GM23248 (cell line): ENCODE results near the gene CCDC197. TPM values are rescaled to one million over a fixed set of nuclear protein-coding genes. Genes with fewer than 3 reads are reported as not detected.

Source experiments
- DNase-seq: peaks from one replicate; pipeline ENCODE4 v3.0.0-alpha.2; 2015
- H2AFZ ChIP-seq: fragments of 200-600 bp; sonication (generic); 2 replicates; pipeline ENCODE4 v1.6.1; 2016; ENCODE audit warnings: antibody characterized with exemption
- H3F3A ChIP-seq: fragments of 200-600 bp; sonication (generic); 2 replicates; pipeline ENCODE4 v1.6.1; 2016; ENCODE audit warnings: mild to moderate bottlenecking, antibody characterized with exemption, mixed run types; ENCODE audit not compliant: insufficient read depth
- H3K27ac ChIP-seq: fragments of 200-600 bp; sonication (generic); 2 replicates; pipeline ENCODE4 v1.5.1; 2016; ENCODE audit warnings: mild to moderate bottlenecking
- H3K27me3 ChIP-seq: fragments of 200-600 bp; sonication (generic); replicated peaks from 2 replicates; pipeline ENCODE4 v1.6.1; 2016; ENCODE audit warnings: mild to moderate bottlenecking; ENCODE audit not compliant: insufficient read depth
- H3K36me3 ChIP-seq: fragments of 200-600 bp; sonication (generic); 2 replicates; pipeline ENCODE4 v1.6.1; 2016; ENCODE audit warnings: low read depth, mild to moderate bottlenecking
- H3K4me1 ChIP-seq: fragments of 200-600 bp; sonication (generic); 2 replicates; pipeline ENCODE4 v1.6.1; 2016; ENCODE audit warnings: mild to moderate bottlenecking; ENCODE audit not compliant: insufficient read depth
- H3K4me2 ChIP-seq: fragments of 200-600 bp; sonication (generic); one replicate; pipeline ENCODE4 v1.6.1; 2016; ENCODE audit warnings: mild to moderate bottlenecking; ENCODE audit not compliant: unreplicated experiment
- H3K4me3 ChIP-seq: fragments of 200-600 bp; sonication (generic); 2 replicates; pipeline ENCODE4 v1.5.1; 2016; ENCODE audit warnings: mild to moderate bottlenecking
- H3K79me2 ChIP-seq: fragments of 200-600 bp; sonication (generic); 2 replicates; pipeline ENCODE4 v1.6.1; 2016; ENCODE audit warnings: mild to moderate bottlenecking; ENCODE audit not compliant: insufficient read depth
- H3K9ac ChIP-seq: fragments of 200-600 bp; sonication (generic); 2 replicates; pipeline ENCODE4 v1.6.1; 2016; ENCODE audit warnings: mild to moderate bottlenecking
- H3K9me2 ChIP-seq: fragments of 200-600 bp; sonication (generic); 2 replicates; pipeline ENCODE4 v1.6.1; 2016; ENCODE audit warnings: mixed run types, mild to moderate bottlenecking, moderate library complexity; ENCODE audit not compliant: insufficient read depth
- H3K9me3 ChIP-seq: fragments of 200-600 bp; sonication (generic); one replicate; pipeline ENCODE4 v1.6.1; 2017; ENCODE audit warnings: low read depth
- H4K20me1 ChIP-seq: fragments of 200-600 bp; sonication (generic); 2 replicates; pipeline ENCODE4 v1.6.0; 2016; ENCODE audit not compliant: insufficient read depth
- EZH2 ChIP-seq: fragments of 200-600 bp; sonication (generic); IDR thresholded peaks from 2 replicates; pipeline ENCODE4 v1.6.1; 2018; ENCODE audit warnings: antibody characterized with exemption, mild to moderate bottlenecking; ENCODE audit not compliant: insufficient read depth, poor library complexity, severe bottlenecking
- EZH2phosphoT487 ChIP-seq: fragments of 200-600 bp; sonication (generic); IDR thresholded peaks from 2 replicates; pipeline ENCODE4 v1.6.1; 2018; ENCODE audit warnings: antibody characterized with exemption, moderate library complexity, mild to moderate bottlenecking, low read depth; ENCODE audit not compliant: insufficient read depth
- WGBS, 2 experiments: methylation state at CpG; one replicate each; pipeline ENCODE4 v1.1.6; 2015 to 2017; ENCODE audit warnings: low lambda C conversion rate in 2 of 2, low coverage in 1 of 2; ENCODE audit errors: missing lambda C conversion rate in 2 of 2; 5-methylcytosine and 5-hydroxymethylcytosine counted together
- in situ Hi-C: fragments of 300-500 bp; cut with MboI; formaldehyde crosslinking; loops from 2 replicates; pipeline ENCODE4 v1.15.0; 2020
- polyA plus RNA-seq: library from polyadenylated mRNA; unstranded; fragments of >200 nt; fragmentation: Nextera tagmentation; extraction: Ambion mirVana; gene quantifications from 2 replicates; pipeline ENCODE4 v1.2.1, GENCODE V29; 2016
- total RNA-seq: library from RNA; depleted of rRNA; stranded (reverse); fragments of >200 nt; shearing (Covaris generic); gene quantifications from 2 replicates; pipeline ENCODE4 v1.2.3, GENCODE V29; 2014

CCDC197 gene
- total and polyA plus RNA-seq, 2 experiments from 2014 or later = not detected

- TF ChIP-seq EZH2phosphoT487 (no peak), EZH2 (no peak)
- Histone ChIP-seq H3F3A (peaks cover 34% of the 10 kb centered on the region), H3K36me3 (no peaks in the 10 kb centered on the region), H4K20me1 (no peaks in the 10 kb centered on the region), H3K79me2 (no peaks in the 10 kb centered on the region), H3K9ac (no peak overlapping the region), H3K4me3 (no peak overlapping the region), H3K9me2 (no peaks in the 10 kb centered on the region), H3K4me1 (peaks cover 20% of the 10 kb centered on the region), H2AFZ (no peak overlapping the region), H3K27ac (no peak overlapping the region), H3K9me3 (no peaks in the 10 kb centered on the region), H3K27me3 (no peaks in the 10 kb centered on the region), H3K4me2 (no peak overlapping the region)
- in situ Hi-C loops = no loop called here
- WGBS, 2 experiments = 98 to 100% methylated on average over 10 of the region's 10 CpGs
- DNase-seq = no peak
Observed at GRCh38 chr14:93964281-93964680, 32.8 kb upstream of the CCDC197 start.

GRCh38 chr14:93964820-93965286, 32.2 kb upstream of the CCDC197 start:
- Histone ChIP-seq H3K79me2 (no peaks in the 10 kb centered on the region), H3K4me3 (no peak overlapping the region), H3K4me1 (peaks cover 16% of the 10 kb centered on the region), H3K9me3 (no peaks in the 10 kb centered on the region), H2AFZ (no peak overlapping the region), H4K20me1 (no peaks in the 10 kb centered on the region), H3K4me2 (no peak overlapping the region), H3K27ac (peak overlapping the region; percentile 44), H3K9me2 (no peaks in the 10 kb centered on the region), H3F3A (peaks cover 33% of the 10 kb centered on the region), H3K36me3 (no peaks in the 10 kb centered on the region), H3K9ac (no peak overlapping the region), H3K27me3 (no peaks in the 10 kb centered on the region)
- no peak for DNase-seq
- in situ Hi-C loops = no loop called here
- TF ChIP-seq EZH2 = no peak
- 83 to 91% methylated on average over 3 of the region's 3 CpGs for WGBS, 2 experiments

- H3K27me3 ChIP-seq = no peaks in the 10 kb centered on the region
- TF ChIP-seq EZH2phosphoT487 (no peak), EZH2 (no peak)
- H3K9ac ChIP-seq = no peak overlapping the region
- DNase-seq = peak; percentile 95
- H3F3A ChIP-seq = peaks cover 28% of the 10 kb centered on the region
- 32 to 33% methylated on average over 3 of the region's 3 CpGs for WGBS, 2 experiments
- H3K36me3 ChIP-seq = no peaks in the 10 kb centered on the region
- no peaks in the 10 kb centered on the region for H3K9me2 ChIP-seq
- H3K79me2 ChIP-seq = no peaks in the 10 kb centered on the region
- H2AFZ ChIP-seq = no peak overlapping the region
- H3K4me1 ChIP-seq = peaks cover 11% of the 10 kb centered on the region
- H3K27ac ChIP-seq = peak overlapping the region; percentile 51
- in situ Hi-C loops = no loop called here
- H4K20me1 ChIP-seq = no peaks in the 10 kb centered on the region
- H3K4me3 ChIP-seq = no peak overlapping the region
- no peaks in the 10 kb centered on the region for H3K9me3 ChIP-seq
- H3K4me2 ChIP-seq = peak overlapping the region; percentile 25
Observed at GRCh38 chr14:93965287-93965821, 31.7 kb upstream of the CCDC197 start.

- DNase-seq = no peak
- Histone ChIP-seq H4K20me1 (no peaks in the 10 kb centered on the region), H3K79me2 (no peaks in the 10 kb centered on the region), H2AFZ (no peak overlapping the region), H3K36me3 (no peaks in the 10 kb centered on the region), H3K9ac (no peak overlapping the region), H3K9me2 (no peaks in the 10 kb centered on the region), H3K27ac (peak overlapping the region; percentile 51), H3K9me3 (no peaks in the 10 kb centered on the region), H3K4me1 (peaks cover 10% of the 10 kb centered on the region), H3K27me3 (no peaks in the 10 kb centered on the region), H3K4me3 (no peak overlapping the region), H3F3A (peaks cover 25% of the 10 kb centered on the region), H3K4me2 (peak overlapping the region; percentile 25)
- 95 to 98% methylated on average over 3 of the region's 3 CpGs for WGBS, 2 experiments
- in situ Hi-C loops = no loop called here
- TF ChIP-seq EZH2 = no peak
Observed at GRCh38 chr14:93965946-93966474, 31.1 kb upstream of the CCDC197 start.
